Bone marrow (tissue), 2 donors: Measurements from ENCODE around the gene SPATA31D4.
"Not testable (repeated sequence)": the region's sequence is repeated elsewhere in the genome, so short reads cannot be mapped to it uniquely, and the experiment has no call there.

Experiments
- DNase-seq, 2 donors: peaks; one replicate each; lab custom pipeline; 2025; lab: John Stamatoyannopoulos, UW

Gene SPATA31D4

GRCh38 chr9:81928305-81928704, at the start of gene SPATA31D4:
Gene SPATA31D4, plus strand, starts transcription at chr9:81928428. Its CDS starts 86 bp downstream, at chr9:81928514.
- not testable (repeated sequence) for DNase-seq

GRCh38 chr9:81878530-81878929, 49.7 kb upstream of the SPATA31D4 start:
- no peak for DNase-seq

- no peak for DNase-seq
These were observed 48.7 kb upstream of the SPATA31D4 start for GRCh38 chr9:81879501-81879916.

- DNase-seq = no peak
These were observed 42.6 kb upstream of the SPATA31D4 start for GRCh38 chr9:81885602-81886001.

GRCh38 chr9:81886665-81887064, 41.6 kb upstream of the SPATA31D4 start:
- no peak for DNase-seq

GRCh38 chr9:81890104-81890503, 38.1 kb upstream of the SPATA31D4 start:
- DNase-seq = no peak

GRCh38 chr9:81892440-81892839, 35.8 kb upstream of the SPATA31D4 start:
- DNase-seq = no peak

- no peak for DNase-seq
These were observed 34.3 kb upstream of the SPATA31D4 start for GRCh38 chr9:81893929-81894328.

GRCh38 chr9:81894891-81895290, 33.3 kb upstream of the SPATA31D4 start:
- no peak for DNase-seq

- DNase-seq = no peak
These were observed 32.2 kb upstream of the SPATA31D4 start for GRCh38 chr9:81896070-81896469.

GRCh38 chr9:81898851-81899250, 29.4 kb upstream of the SPATA31D4 start:
- no peak for DNase-seq

GRCh38 chr9:81902196-81902595, 26.0 kb upstream of the SPATA31D4 start:
- no peak for DNase-seq

- no peak for DNase-seq
These were observed 25.6 kb upstream of the SPATA31D4 start for GRCh38 chr9:81902626-81903025.

- DNase-seq = no peak
These were observed 21.6 kb upstream of the SPATA31D4 start for GRCh38 chr9:81906671-81907070.

GRCh38 chr9:81912135-81912534, 16.1 kb upstream of the SPATA31D4 start:
- DNase-seq = no peak

GRCh38 chr9:81915801-81916505, 12.3 kb upstream of the SPATA31D4 start:
- no peak for DNase-seq

GRCh38 chr9:81918507-81918906, 9.7 kb upstream of the SPATA31D4 start:
- DNase-seq = not testable (repeated sequence)

- DNase-seq = not testable (repeated sequence)
These were observed 1.9 kb downstream of the SPATA31D4 start for GRCh38 chr9:81930147-81930546.

GRCh38 chr9:81933547-81933946, 5.3 kb downstream of the SPATA31D4 start:
- not testable (repeated sequence) for DNase-seq

- not testable (repeated sequence) for DNase-seq
These were observed 15.2 kb downstream of the SPATA31D4 start, which contains the start of gene SPATA31D3 for GRCh38 chr9:81943393-81943792. Gene SPATA31D3, plus strand, starts transcription at chr9:81943500. Its CDS starts 86 bp downstream, at chr9:81943586.

- not testable (repeated sequence) for DNase-seq
These were observed 20.4 kb downstream of the SPATA31D4 start for GRCh38 chr9:81948650-81949049.

- DNase-seq = no peak
These were observed 24.9 kb downstream of the SPATA31D4 start for GRCh38 chr9:81953096-81953495.

GRCh38 chr9:81955625-81956024, 27.4 kb downstream of the SPATA31D4 start:
- DNase-seq = no peak
